ENCODE data around the gene MED9. TPM values are rescaled to one million over a fixed set of nuclear protein-coding genes. Genes with fewer than 3 reads are reported as not detected.

The MED9 gene
- total and polyA plus RNA-seq, 2 of the 8 experiments (the other 6 are each of a cell fraction or from before 2014, with no cell fraction given): 15.8 to 19.7 TPM

- Histone ChIP-seq H3K36me3 (ENCODE audit: control insufficient read depth in 2 of 4, insufficient read depth in 4 of 4, low read length in 3 of 4) (peaks cover 0 to 2% (median 0%) of the 10 kb centered on the region in 4 experiments; a peak in 1 of 8 replicates), H3K56ac (replicated peaks; ENCODE audit: insufficient read length, low read depth, low read length) (no peak overlapping the region), H3K4me3 (ENCODE audit: extremely low read depth in 1 of 4, insufficient read depth in 2 of 4, low read depth in 3 of 4, low read length in 4 of 4) (no peak overlapping the region), H3K79me1 (ENCODE audit: low read depth, low read length) (no peaks in the 10 kb centered on the region), H3K4me1 (replicated peaks in 1 of 4; ENCODE audit: control insufficient read depth in 3 of 4, insufficient read depth in 4 of 4, low read length in 3 of 4) (no peaks in the 10 kb centered on the region), H4K8ac (ENCODE audit: extremely low read depth, insufficient read depth, low read length) (no peak overlapping the region), H4K20me1 (replicated peaks in 1 of 2; ENCODE audit: control insufficient read depth in 1 of 2, insufficient read depth in 2 of 2, low read length in 2 of 2) (no peaks in the 10 kb centered on the region), H2AK5ac (ENCODE audit: low read depth, low read length) (no peak overlapping the region), H2BK120ac (replicated peaks; ENCODE audit: low read depth, low read length) (no peak overlapping the region), H2BK5ac (ENCODE audit: low read depth, low read length) (no peak overlapping the region), H3K27ac (ENCODE audit: low read depth, low read length) (no peak overlapping the region), H2BK15ac (ENCODE audit: low read length) (no peak overlapping the region), H4K91ac (replicated peaks; ENCODE audit: insufficient read length, low read length) (no peak overlapping the region), H3K14ac (ENCODE audit: insufficient read length) (no peak overlapping the region), H4K5ac (ENCODE audit: insufficient read length, low read depth, low read length) (no peak overlapping the region), H3K9me3 (ENCODE audit: insufficient read depth in 2 of 2, low read depth in 1 of 2, low read length in 1 of 2) (peaks cover 3 to 4% of the 10 kb centered on the region in 2 experiments; a peak in 2 of 4 replicates), H2AFZ (ENCODE audit: low read length) (no peak overlapping the region), H3K23me2 (ENCODE audit: low read depth, low read length) (no peaks in the 10 kb centered on the region), H2BK20ac (ENCODE audit: low read length) (no peak overlapping the region), H3K9ac (replicated peaks in 1 of 4; ENCODE audit: extremely low read depth in 1 of 4, low read depth in 3 of 4, low read length in 3 of 4) (no peak overlapping the region), H2BK12ac (ENCODE audit: low read depth, low read length) (no peak overlapping the region), H3K18ac (ENCODE audit: extremely low read depth, low read length) (no peak overlapping the region), H3K27me3 (replicated peaks in 1 of 4; ENCODE audit: control insufficient read depth in 3 of 4, extremely low read depth in 1 of 4, insufficient read depth in 3 of 4, low read length in 3 of 4) (peaks cover 0 to 3% (median 0%) of the 10 kb centered on the region in 4 experiments; a peak in 2 of 7 replicates), H3K4ac (replicated peaks; ENCODE audit: insufficient read length, low read depth, low read length) (no peak overlapping the region), H3K79me2 (ENCODE audit: control insufficient read depth in 1 of 2, insufficient read depth in 2 of 2, low read length in 2 of 2) (no peaks in the 10 kb centered on the region), H3K4me2 (ENCODE audit: insufficient read depth in 1 of 2, low read depth in 2 of 2, low read length in 2 of 2) (no peak overlapping the region), H3K23ac (ENCODE audit: insufficient read length) (no peak overlapping the region)
- 69% methylated on average over 6 of the region's 6 CpGs; no CpG with 5 or more reads in 1 of the 2 experiments for WGBS, 2 experiments (ENCODE audit: extremely low coverage in 1 of 2, insufficient coverage in 1 of 2, insufficient read length in 1 of 2, insufficient replicate concordance in 2 of 2, low coverage in 1 of 2, low lambda C conversion rate in 2 of 2, missing lambda C conversion rate in 1 of 2)
- POLR2A ChIA-PET (ENCODE audit: partially characterized antibody): no interaction called here
- CTCF ChIA-PET (ENCODE audit: partially characterized antibody): no interaction called here
- FAIRE-seq (no peak), DNase-seq (ENCODE audit: low read depth in 1 of 2, low spot score in 2 of 2) (no peak)
- TF ChIP-seq EZH2 (IDR thresholded peaks at IDR 0.05; ENCODE audit: low read depth, low read length, severe bottlenecking) (no peak), ZNF274 (IDR thresholded peaks at IDR 0.05; ENCODE audit: borderline replicate concordance, extremely low read depth, low read length) (no peak), RNF2 (IDR thresholded peaks at IDR 0.05; ENCODE audit: borderline replicate concordance, low read depth, low read length, missing control alignments, poor library complexity, severe bottlenecking) (no peak), MAFK (IDR thresholded peaks at IDR 0.05; ENCODE audit: low read depth, low read length) (no peak), RAD21 (IDR thresholded peaks at IDR 0.05 in 1 of 2, conservative IDR thresholded peaks at IDR 0.05 in 1 of 2; ENCODE audit: low read depth in 2 of 2, low read length in 2 of 2) (no peak), CREB1 (IDR thresholded peaks at IDR 0.05) (no peak), BCL11A (IDR thresholded peaks at IDR 0.05; ENCODE audit: low read depth in 2 of 2, low read length in 2 of 2) (no peak), SIX5 (IDR thresholded peaks at IDR 0.05; ENCODE audit: low read depth, low read length) (no peak), SP1 (IDR thresholded peaks at IDR 0.05; ENCODE audit: low read depth, low read length) (no peak), POLR2AphosphoS5 (IDR thresholded peaks at IDR 0.05; ENCODE audit: low read depth, low read length) (no peak), CBX8 (IDR thresholded peaks at IDR 0.05; ENCODE audit: borderline replicate concordance, low read depth, low read length) (no peak)
- TF ChIP-seq, protein P1, sequence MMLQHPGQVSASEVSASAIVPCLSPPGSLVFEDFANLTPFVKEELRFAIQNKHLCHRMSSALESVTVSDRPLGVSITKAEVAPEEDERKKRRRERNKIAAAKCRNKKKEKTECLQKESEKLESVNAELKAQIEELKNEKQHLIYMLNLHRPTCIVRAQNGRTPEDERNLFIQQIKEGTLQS (IDR thresholded peaks at IDR 0.05; ENCODE audit: insufficient read depth, low read depth, low read length): no peak
- TF ChIP-seq, protein P2, sequence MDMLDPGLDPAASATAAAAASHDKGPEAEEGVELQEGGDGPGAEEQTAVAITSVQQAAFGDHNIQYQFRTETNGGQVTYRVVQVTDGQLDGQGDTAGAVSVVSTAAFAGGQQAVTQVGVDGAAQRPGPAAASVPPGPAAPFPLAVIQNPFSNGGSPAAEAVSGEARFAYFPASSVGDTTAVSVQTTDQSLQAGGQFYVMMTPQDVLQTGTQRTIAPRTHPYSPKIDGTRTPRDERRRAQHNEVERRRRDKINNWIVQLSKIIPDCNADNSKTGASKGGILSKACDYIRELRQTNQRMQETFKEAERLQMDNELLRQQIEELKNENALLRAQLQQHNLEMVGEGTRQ (IDR thresholded peaks at IDR 0.05; ENCODE audit: low read length): no peak
These were observed 45.2 kb upstream of the MED9 start for GRCh38 chr17:17431605-17432004.
